CD4-positive, alpha-beta T cell (primary cell): Measurements from ENCODE around the gene MTHFD2L. TPM values are rescaled to one million over a fixed set of nuclear protein-coding genes. Genes with fewer than 3 reads are reported as not detected.

Experiments used
- ATAC-seq: fragments of 200-7000 bp; cut with Tn5 transposase; one replicate; pipeline ENCODE4 v1.10.0; 2022; ENCODE audit warnings: mild to moderate bottlenecking; ENCODE audit not compliant: poor library complexity
- CTCF ChIA-PET: fragments of 350-600 bp; sonication (Branson Sonifier 250); formaldehyde crosslinking; loops from one replicate; lab custom pipeline; 2021; ENCODE audit warnings: antibody characterized with exemption, inconsistent platforms; lab: Charles Lee
- POLR2A ChIA-PET: fragments of 350-600 bp; sonication (Branson Sonifier 250); formaldehyde crosslinking; loops from one replicate; lab custom pipeline; 2021; ENCODE audit warnings: antibody characterized with exemption, inconsistent platforms; lab: Charles Lee
- DNase-seq, 14 experiments: peaks; one replicate each; pipeline ENCODE4 v3.0.0-alpha.2; 2013 to 2020; ENCODE audit warnings: mixed read lengths in 2 of 14
- H3K27ac ChIP-seq, 2 donors: one replicate each; pipeline versions ENCODE4 v1.5.1 to v1.7.0; 2013; ENCODE audit warnings: low read length in 2 of 2, low read depth in 1 of 2, mild to moderate bottlenecking in 1 of 2
- H3K27me3 ChIP-seq, 2 experiments: 1 replicate in 1 of 2; 2 replicates in 1 of 2; pipeline versions ENCODE4 v1.6.1 to v1.7.0; 2013; ENCODE audit warnings: low read length in 2 of 2, control low read depth in 1 of 2, mild to moderate bottlenecking in 1 of 2, moderate library complexity in 1 of 2; ENCODE audit not compliant: insufficient read depth in 2 of 2, control insufficient read depth in 1 of 2
- H3K36me3 ChIP-seq: one replicate; pipeline ENCODE4 v1.6.1; 2013; ENCODE audit warnings: low read length, control low read depth; ENCODE audit not compliant: insufficient read depth
- H3K4me1 ChIP-seq: one replicate; pipeline ENCODE4 v1.6.1; 2013; ENCODE audit warnings: low read length, control low read depth; ENCODE audit not compliant: insufficient read depth
- H3K4me3 ChIP-seq: one replicate; pipeline ENCODE4 v1.5.1; 2013; ENCODE audit warnings: mild to moderate bottlenecking, low read length, moderate library complexity
- H3K9me3 ChIP-seq, 2 experiments: 1 replicate in 1 of 2; 2 replicates in 1 of 2; pipeline versions ENCODE4 v1.6.1 to v1.7.0; 2013; ENCODE audit warnings: low read length in 2 of 2, mild to moderate bottlenecking in 2 of 2, control low read depth in 1 of 2, moderate library complexity in 1 of 2; ENCODE audit not compliant: control insufficient read depth in 1 of 2, insufficient read depth in 1 of 2
- H3K27ac Mint-ChIP-seq: one replicate; pipeline ENCODE4 v1.8.0; 2020; ENCODE audit warnings: mixed read lengths
- H3K27me3 Mint-ChIP-seq: one replicate; pipeline ENCODE4 v1.8.0; 2021; ENCODE audit warnings: mixed read lengths
- H3K36me3 Mint-ChIP-seq: one replicate; pipeline ENCODE4 v1.8.0; 2021; ENCODE audit warnings: low read depth, mixed read lengths
- H3K4me1 Mint-ChIP-seq: one replicate; pipeline ENCODE4 v1.8.0; 2021; ENCODE audit warnings: low read depth, mixed read lengths
- H3K4me3 Mint-ChIP-seq: one replicate; pipeline ENCODE4 v1.8.0; 2020; ENCODE audit warnings: mild to moderate bottlenecking, mixed read lengths
- H3K9me3 Mint-ChIP-seq: one replicate; pipeline ENCODE4 v1.8.0; 2020; ENCODE audit warnings: mixed read lengths
- intact Hi-C, 2 experiments: fragments of 100-400 bp; cut with DNase I in 1 of 2; cut with micrococcal nuclease in 1 of 2; formaldehyde crosslinking; loops; one replicate each; pipeline versions ENCODE4 v1.15.1 to v1.9.0; 2023 to 2025; cut with DNase I, micrococcal nuclease
- total RNA-seq, 174 experiments: library from RNA in 2 of 174; stranded (reverse) in 2 of 174; gene quantifications; one replicate each; pipeline ENCODE4 v1.2.3 and lab custom pipeline; 2021 to 2026
- TF ChIP-seq, protein P1 (sequence below): fragments of 200-600 bp; IDR thresholded peaks from one replicate; pipeline ENCODE4 v1.8.0; 2022; ENCODE audit warnings: antibody characterized with exemption, mild to moderate bottlenecking

Gene MTHFD2L
- total RNA-seq, 2 experiments from 2014 or later = 13.7 to 14.4 TPM

DNA sequence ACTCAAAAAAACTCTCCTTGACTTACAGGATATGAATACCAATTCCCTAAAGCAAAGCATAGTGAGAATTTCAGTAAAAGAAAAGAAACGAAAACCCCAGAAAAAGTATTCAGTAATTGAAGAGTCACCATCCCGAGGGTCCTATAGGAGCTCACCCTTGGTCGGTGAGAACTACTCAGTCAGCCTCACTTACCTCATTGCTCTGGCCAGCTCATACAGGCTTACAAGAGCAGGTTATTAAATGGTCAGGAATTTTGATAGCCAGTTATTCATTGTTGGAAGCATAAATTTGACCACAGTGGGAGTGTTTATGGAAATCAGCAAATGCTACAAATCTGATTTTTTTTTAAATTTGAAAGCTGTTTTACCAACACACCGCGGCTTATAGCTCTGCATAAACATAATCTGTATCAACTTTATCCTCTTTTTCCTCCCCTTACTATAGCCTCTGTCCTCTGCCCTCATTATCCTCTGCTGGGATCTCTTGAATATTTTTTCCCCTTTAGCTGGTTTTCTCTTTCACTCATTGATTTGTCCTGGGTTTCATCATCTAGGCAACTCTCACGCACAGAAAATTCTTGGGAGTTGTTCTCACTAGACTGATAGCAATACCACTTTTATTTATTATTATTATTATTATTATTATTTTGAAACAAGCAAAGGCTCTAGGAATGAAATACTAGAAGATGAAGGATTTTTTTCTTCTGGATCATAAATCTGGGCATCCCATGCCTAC, 47.9 kb upstream of the MTHFD2L start:
- H3K4me3 Mint-ChIP-seq = no peak overlapping the region
- Histone ChIP-seq H3K4me3 (no peak overlapping the region), H3K4me1 (no peaks in the 10 kb centered on the region), H3K9me3 (no peaks in the 10 kb centered on the region), H3K27ac (no peak overlapping the region), H3K27me3 (peaks cover 0 to 3% of the 10 kb centered on the region in 2 experiments), H3K36me3 (no peaks in the 10 kb centered on the region)
- no peaks in the 10 kb centered on the region for H3K4me1 Mint-ChIP-seq
- H3K36me3 Mint-ChIP-seq = no peaks in the 10 kb centered on the region
- no peak for ATAC-seq
- POLR2A ChIA-PET = no interaction called here
- intact Hi-C loops = no loop called here
- H3K27ac Mint-ChIP-seq = no peak overlapping the region
- CTCF ChIA-PET = no interaction called here
- peaks cover 6% of the 10 kb centered on the region for H3K27me3 Mint-ChIP-seq
- DNase-seq = no peak
- H3K9me3 Mint-ChIP-seq = no peaks in the 10 kb centered on the region
- TF ChIP-seq, protein P1, sequence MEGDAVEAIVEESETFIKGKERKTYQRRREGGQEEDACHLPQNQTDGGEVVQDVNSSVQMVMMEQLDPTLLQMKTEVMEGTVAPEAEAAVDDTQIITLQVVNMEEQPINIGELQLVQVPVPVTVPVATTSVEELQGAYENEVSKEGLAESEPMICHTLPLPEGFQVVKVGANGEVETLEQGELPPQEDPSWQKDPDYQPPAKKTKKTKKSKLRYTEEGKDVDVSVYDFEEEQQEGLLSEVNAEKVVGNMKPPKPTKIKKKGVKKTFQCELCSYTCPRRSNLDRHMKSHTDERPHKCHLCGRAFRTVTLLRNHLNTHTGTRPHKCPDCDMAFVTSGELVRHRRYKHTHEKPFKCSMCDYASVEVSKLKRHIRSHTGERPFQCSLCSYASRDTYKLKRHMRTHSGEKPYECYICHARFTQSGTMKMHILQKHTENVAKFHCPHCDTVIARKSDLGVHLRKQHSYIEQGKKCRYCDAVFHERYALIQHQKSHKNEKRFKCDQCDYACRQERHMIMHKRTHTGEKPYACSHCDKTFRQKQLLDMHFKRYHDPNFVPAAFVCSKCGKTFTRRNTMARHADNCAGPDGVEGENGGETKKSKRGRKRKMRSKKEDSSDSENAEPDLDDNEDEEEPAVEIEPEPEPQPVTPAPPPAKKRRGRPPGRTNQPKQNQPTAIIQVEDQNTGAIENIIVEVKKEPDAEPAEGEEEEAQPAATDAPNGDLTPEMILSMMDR = no peak

DNA sequence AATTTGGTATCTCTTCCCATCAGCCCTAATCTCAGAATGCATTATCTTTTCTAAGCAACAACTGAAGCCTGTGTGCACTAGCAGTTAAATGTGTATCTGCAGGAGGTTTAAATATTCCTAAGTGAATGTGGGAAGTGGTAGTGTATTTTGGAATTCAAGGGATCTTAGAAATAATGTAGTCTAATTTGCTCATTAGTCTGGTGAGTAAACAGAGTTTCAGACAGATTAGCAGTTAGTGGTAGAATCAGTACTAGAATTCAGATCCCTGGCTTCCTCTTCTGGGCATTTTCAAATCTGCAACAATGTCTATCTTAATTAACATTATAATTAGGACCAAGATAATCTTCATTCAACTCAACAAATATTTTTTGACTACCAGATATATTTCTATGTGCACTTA, 47.2 kb upstream of the MTHFD2L start:
- H3K4me3 Mint-ChIP-seq = no peak overlapping the region
- H3K27me3 ChIP-seq = peaks cover 0 to 3% of the 10 kb centered on the region in 2 experiments
- ATAC-seq (no peak), DNase-seq (no peak)
- H3K36me3 Mint-ChIP-seq = no peaks in the 10 kb centered on the region
- no peaks in the 10 kb centered on the region for H3K9me3 ChIP-seq
- no peaks in the 10 kb centered on the region for H3K36me3 ChIP-seq
- H3K4me1 ChIP-seq = no peaks in the 10 kb centered on the region
- H3K4me1 Mint-ChIP-seq = no peaks in the 10 kb centered on the region
- H3K9me3 Mint-ChIP-seq = no peaks in the 10 kb centered on the region
- intact Hi-C loops = no loop called here
- no peak overlapping the region for H3K4me3 ChIP-seq
- TF ChIP-seq, protein P1 = no peak
- CTCF ChIA-PET = no interaction called here
- POLR2A ChIA-PET = no interaction called here
- H3K27ac ChIP-seq = no peak overlapping the region
- peaks cover 3% of the 10 kb centered on the region for H3K27me3 Mint-ChIP-seq
- H3K27ac Mint-ChIP-seq = no peak overlapping the region

DNA sequence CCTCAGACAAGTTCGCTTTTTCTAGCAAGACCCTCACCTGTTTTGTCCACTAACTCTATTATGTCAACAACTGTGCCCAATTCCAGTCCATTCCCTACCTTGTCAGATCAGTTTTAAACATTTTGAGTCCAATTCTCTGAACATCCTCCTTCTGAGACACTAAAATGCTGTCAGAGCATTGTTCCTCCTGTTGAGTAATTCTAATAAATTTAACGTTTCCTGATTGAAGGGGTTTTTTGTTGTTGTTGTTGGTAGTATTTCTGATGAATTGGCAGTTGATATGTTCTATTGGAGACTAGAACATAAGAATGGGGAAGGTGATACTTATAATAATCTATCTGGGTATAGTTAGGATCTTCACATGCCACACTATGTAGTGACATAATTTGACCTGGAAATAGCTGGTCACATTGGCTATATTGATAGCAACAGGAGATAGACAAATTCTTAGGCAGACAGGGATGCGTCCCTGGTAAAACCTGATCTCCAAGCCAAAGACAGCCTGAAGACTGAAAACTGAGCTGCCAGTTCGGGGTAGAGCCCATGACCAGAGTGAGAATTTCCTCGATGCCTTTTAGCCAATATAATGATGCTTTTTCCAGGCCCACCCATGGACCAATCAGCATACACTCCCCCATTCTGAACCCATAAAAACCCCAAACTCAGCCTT, 46.5 kb upstream of the MTHFD2L start:
- TF ChIP-seq, protein P1 = no peak
- Histone ChIP-seq H3K36me3 (no peaks in the 10 kb centered on the region), H3K9me3 (no peaks in the 10 kb centered on the region), H3K27ac (no peak overlapping the region), H3K4me3 (no peak overlapping the region), H3K27me3 (peaks cover 0 to 3% of the 10 kb centered on the region in 2 experiments), H3K4me1 (no peaks in the 10 kb centered on the region)
- Mint-ChIP-seq H3K4me1 (no peaks in the 10 kb centered on the region), H3K36me3 (no peaks in the 10 kb centered on the region), H3K27ac (no peak overlapping the region), H3K4me3 (no peak overlapping the region), H3K27me3 (no peaks in the 10 kb centered on the region), H3K9me3 (no peaks in the 10 kb centered on the region)
- no peak for ATAC-seq
- DNase-seq = no peak
- ChIA-PET POLR2A (no interaction called here), CTCF (no interaction called here)
- intact Hi-C loops = no loop called here
